ENCODE results near the gene NPHP4.

Gene NPHP4

GRCh38 chr1:5989286-5989605, 3.0 kb downstream of the NPHP4 start:
- TF ChIP-seq CTCF (conservative IDR thresholded peaks at IDR 0.05; ENCODE audit: low read depth) = no peak
- ChIA-PET POLR2A (ENCODE audit: low non-redundant PET) (no interaction called here), CTCF (no interaction called here)
- DNase-seq (ENCODE audit: low spot score) = no peak
- no peak overlapping the region for H3K27ac ChIP-seq

GRCh38 chr1:5988596-5989285, 3.5 kb downstream of the NPHP4 start:
- DNase-seq (ENCODE audit: low spot score) = no peak
- POLR2A ChIA-PET (ENCODE audit: low non-redundant PET) = no interaction called here
- 0 out of 2 replicates have a peak overlapping the region, but pooled peaks have one; percentile 8 for H3K27ac ChIP-seq
- CTCF ChIA-PET = no interaction called here
- TF ChIP-seq CTCF (conservative IDR thresholded peaks at IDR 0.05; ENCODE audit: low read depth) = no peak

GRCh38 chr1:5986018-5986417, 6.2 kb downstream of the NPHP4 start:
- CTCF ChIA-PET = interaction anchor here (0.5 kb wide), 1 partner anchor 121 kb away, joined by 3 read pairs; no protein-coding TSS in a partner anchor
- no peak for DNase-seq (ENCODE audit: low spot score)
- TF ChIP-seq CTCF (conservative IDR thresholded peaks at IDR 0.05; ENCODE audit: low read depth) = no peak
- POLR2A ChIA-PET (ENCODE audit: low non-redundant PET) = no interaction called here
- H3K27ac ChIP-seq = no peak overlapping the region

GRCh38 chr1:5985250-5985649, 7.0 kb downstream of the NPHP4 start:
- TF ChIP-seq CTCF (conservative IDR thresholded peaks at IDR 0.05; ENCODE audit: low read depth) = no peak
- ChIA-PET POLR2A (ENCODE audit: low non-redundant PET) (no interaction called here), CTCF (interaction anchor here (0.5 kb wide), 1 partner anchor 120 kb away, joined by 3 read pairs; no protein-coding TSS in a partner anchor)
- H3K27ac ChIP-seq = no peak overlapping the region
- DNase-seq (ENCODE audit: low spot score) = no peak

GRCh38 chr1:5983361-5984103, 8.7 kb downstream of the NPHP4 start:
- ChIA-PET CTCF (no interaction called here), POLR2A (ENCODE audit: low non-redundant PET) (no interaction called here)
- TF ChIP-seq CTCF (conservative IDR thresholded peaks at IDR 0.05; ENCODE audit: low read depth) = no peak
- DNase-seq (ENCODE audit: low spot score) = peak; percentile 35
- H3K27ac ChIP-seq = no peak overlapping the region

GRCh38 chr1:5982868-5983267, 9.4 kb downstream of the NPHP4 start:
- no peak overlapping the region for H3K27ac ChIP-seq
- ChIA-PET POLR2A (ENCODE audit: low non-redundant PET) (no interaction called here), CTCF (no interaction called here)
- peak; percentile 10 for DNase-seq (ENCODE audit: low spot score)
- TF ChIP-seq CTCF (conservative IDR thresholded peaks at IDR 0.05; ENCODE audit: low read depth) = no peak

Measured in RWPE1 (cell line).